HG03565 (cell line): ENCODE results near the gene ONECUT2.

ENCODE experiments used
- ATAC-seq: cut with Tn5 transposase; IDR thresholded peaks from one replicate; pipeline ENCODE4 v1.9.1; 2021; ENCODE audit warnings: mild to moderate bottlenecking, moderate library complexity; ENCODE audit not compliant: unreplicated experiment

Gene ONECUT2

DNA sequence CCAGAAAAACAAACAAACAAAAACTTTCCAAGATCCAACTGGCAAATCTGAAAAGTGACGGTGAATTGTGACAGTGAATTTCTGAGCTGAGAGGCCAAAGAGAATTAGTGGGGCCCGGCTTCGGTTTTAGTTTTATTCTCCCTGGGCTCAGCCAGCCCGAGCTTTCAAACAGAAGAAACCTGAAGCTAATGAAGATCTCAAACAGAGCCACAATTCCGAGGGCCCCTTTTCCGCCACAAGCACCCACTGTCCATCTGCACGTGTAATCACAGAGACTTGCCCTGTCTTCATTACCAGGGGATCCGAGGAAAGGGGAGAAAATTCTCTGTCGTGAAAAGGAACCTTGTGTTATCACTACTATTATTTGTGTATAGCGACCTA is 4.2 kb upstream of the ONECUT2 start:
- ATAC-seq = no peak

DNA sequence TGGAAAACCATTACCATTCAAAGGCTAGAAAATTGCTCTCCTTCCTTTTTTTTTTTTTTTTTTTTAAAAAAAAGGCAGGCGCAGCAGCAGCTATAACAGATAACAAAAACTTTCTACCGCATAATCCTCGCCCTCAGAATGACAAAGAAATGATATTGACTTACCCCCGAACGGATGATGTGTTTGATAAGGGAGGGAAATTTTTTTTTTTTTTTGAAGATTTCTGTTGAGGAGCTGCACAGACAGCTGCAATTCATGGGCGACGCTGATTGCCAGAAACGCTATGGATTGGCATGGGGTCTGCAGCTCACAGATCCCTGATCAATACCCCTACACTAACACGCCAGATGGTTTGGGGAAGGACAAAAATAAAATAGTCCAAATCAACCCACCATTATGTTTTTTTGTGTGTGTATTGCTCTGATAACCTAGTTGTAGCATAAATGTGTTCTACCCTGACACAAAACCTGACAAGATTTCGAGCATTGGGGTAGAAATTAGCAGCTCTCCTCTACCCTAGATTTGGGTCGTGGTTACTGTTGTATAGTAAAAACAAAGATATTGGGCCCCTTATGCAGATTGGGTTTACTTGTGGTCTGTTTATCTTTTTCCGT is 3.6 kb upstream of the ONECUT2 start:
- ATAC-seq = no peak

DNA sequence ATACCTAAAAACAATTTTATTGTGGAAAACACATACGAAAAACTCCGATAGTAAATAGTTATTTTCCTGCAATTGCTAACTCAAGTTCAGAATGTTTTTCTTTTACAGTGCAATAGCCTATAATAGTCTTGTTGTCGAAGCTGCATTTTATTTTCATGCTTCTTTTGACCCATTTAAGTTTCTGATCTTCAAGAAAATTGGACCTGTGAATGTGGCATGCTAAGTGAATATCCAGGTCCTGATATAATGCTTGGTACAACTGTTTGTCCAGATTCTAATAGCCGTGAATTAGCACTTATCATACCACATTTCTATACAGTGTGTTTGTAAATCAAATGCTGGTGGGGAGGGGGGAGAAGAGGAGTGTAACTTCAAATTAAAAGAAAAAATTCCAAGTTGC is 3.0 kb upstream of the ONECUT2 start:
- ATAC-seq = no peak

GRCh38 chr18:57432751-57433400 is 2.3 kb upstream of the ONECUT2 start:
- no peak for ATAC-seq

GRCh38 chr18:57433482-57433881 is 1.7 kb upstream of the ONECUT2 start:
- ATAC-seq = no peak

DNA sequence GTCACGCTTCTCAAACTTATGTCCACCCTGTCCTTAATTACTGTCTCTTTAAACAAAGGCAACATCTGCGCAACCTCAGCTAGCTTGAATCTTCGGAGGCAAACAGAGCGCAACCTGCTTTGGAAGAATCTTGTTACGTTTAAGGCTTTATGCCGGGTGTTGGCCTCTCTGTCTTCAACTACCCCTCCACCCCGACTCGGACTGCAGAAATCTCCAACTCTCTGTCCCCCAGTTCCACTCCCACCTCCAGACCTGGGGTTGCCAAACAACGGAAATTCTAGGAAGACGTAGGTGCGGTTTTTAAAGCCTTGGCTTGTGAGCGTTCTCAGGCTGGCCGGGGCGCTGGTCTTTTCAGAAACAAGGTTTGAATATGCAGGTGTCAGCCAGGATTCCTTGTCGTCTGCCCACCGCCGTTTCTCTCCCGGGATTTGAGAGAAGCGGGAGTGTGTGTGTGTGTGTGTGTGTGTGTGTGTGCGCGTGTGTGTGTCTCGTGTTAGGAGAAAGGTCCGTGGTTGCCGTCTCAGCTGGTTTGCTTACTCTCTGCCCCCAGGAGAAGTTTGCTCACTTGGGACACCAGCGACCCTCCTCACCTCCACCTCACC is 1.1 kb upstream of the ONECUT2 start:
- no peak for ATAC-seq

GRCh38 chr18:57435846-57436190 is 644 bp downstream of the ONECUT2 start:
- ATAC-seq = no peak

DNA sequence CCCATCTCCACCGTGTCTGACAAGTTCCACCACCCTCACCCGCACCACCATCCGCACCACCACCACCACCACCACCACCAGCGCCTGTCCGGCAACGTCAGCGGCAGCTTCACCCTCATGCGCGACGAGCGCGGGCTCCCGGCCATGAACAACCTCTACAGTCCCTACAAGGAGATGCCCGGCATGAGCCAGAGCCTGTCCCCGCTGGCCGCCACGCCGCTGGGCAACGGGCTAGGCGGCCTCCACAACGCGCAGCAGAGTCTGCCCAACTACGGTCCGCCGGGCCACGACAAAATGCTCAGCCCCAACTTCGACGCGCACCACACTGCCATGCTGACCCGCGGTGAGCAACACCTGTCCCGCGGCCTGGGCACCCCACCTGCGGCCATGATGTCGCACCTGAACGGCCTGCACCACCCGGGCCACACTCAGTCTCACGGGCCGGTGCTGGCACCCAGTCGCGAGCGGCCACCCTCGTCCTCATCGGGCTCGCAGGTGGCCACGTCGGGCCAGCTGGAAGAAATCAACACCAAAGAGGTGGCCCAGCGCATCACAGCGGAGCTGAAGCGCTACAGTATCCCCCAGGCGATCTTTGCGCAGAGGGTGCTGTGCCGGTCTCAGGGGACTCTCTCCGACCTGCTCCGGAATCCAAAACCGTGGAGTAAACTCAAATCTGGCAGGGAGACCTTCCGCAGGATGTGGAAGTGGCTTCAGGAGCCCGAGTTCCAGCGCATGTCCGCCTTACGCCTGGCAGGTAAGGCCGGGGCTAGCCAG is 1.2 kb downstream of the ONECUT2 start:
- ATAC-seq = no peak

GRCh38 chr18:57436965-57437333 is 1.8 kb downstream of the ONECUT2 start:
- ATAC-seq = no peak

GRCh38 chr18:57437402-57437765 is 2.2 kb downstream of the ONECUT2 start:
- no peak for ATAC-seq

DNA sequence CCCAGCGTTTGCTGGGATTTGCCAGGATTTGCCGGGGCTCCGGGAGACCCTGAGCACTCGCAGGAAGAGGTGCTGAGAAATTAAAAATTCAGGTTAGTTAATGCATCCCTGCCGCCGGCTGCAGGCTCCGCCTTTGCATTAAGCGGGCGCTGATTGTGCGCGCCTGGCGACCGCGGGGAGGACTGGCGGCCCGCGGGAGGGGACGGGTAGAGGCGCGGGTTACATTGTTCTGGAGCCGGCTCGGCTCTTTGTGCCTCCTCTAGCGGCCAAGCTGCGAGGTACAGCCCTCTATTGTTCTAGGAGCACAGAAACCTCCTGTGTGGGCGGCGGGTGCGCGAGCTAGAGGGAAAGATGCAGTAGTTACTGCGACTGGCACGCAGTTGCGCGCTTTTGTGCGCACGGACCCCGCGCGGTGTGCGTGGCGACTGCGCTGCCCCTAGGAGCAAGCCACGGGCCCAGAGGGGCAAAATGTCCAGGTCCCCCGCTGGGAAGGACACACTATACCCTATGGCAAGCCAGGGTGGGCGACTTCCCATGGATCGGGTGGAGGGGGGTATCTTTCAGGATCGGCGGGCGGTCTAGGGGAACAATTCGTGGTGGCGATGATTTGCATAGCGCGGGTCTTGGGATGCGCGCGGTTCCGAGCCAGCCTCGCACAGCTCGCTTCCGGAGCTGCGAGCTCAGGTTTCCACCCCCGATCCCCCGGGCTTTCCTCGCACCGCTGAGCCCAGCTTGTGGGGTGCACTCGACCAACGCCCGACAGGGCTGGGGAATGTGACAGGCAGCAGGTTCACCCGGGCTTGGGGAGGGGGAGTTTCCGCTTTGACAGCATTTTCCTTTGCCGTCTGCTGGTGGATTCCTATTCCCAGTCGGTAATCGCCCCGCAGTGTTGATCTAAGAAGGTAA is 2.8 kb downstream of the ONECUT2 start:
- peak; percentile 46 for ATAC-seq

DNA sequence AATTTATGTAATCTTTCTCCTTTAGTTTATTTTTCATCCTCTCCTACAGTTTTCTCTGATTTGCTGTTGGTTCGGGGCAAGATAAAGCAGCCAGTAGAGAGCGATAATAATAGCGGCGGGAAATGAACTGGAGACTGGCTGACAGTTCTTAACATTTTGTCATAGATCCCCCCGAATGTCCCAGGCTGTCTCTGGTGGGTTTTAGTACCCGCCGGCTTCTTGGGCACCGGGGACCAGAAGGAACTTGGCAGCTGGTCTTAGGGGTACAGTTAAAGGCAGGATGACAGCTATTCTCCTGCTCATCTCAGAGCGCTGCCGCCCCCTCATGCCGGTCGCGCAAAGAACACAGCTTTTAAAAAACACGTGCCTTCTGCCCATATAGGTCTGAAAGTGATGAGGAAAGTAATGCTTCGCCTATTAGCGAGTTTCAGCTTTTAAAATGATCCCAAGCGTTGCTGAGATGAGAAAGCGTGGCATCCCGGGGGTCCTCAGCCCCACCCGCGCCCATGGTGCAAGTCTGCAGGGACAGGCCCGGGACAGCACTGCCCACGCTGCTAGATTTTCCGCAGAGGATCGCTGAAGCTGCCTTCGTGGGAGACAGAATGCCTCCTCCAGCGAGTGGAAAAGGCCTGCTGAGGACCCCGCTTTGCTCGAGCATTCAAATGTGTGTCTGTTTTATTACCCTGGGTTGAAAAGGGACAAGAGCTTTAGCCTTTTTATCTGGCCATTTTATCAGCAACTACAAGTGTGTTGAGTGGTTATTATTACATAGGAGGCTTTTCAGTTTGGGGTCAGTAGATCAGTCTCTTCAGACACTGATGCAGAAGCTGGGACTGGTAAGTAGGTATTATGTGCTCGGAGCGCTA is 3.8 kb downstream of the ONECUT2 start:
- no peak for ATAC-seq

GRCh38 chr18:57439609-57439968 is 4.4 kb downstream of the ONECUT2 start:
- ATAC-seq = no peak

DNA sequence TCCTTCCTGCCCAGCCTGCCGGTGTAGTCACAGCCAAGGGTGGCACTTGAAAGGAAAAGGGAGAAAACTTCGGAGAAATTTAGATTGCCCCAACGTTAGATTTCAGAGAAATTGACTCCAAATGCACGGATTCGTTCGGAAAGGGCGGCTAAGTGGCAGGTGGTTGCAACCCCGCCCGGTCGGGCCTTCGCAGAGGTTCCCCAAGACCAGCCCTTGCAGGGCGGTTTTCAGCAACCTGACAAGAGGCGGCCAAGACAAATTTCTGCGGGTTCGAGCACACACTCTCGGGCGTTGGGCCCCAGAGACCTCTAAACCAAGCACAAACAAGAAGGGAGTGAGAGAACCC is 4.8 kb downstream of the ONECUT2 start:
- no peak for ATAC-seq

DNA sequence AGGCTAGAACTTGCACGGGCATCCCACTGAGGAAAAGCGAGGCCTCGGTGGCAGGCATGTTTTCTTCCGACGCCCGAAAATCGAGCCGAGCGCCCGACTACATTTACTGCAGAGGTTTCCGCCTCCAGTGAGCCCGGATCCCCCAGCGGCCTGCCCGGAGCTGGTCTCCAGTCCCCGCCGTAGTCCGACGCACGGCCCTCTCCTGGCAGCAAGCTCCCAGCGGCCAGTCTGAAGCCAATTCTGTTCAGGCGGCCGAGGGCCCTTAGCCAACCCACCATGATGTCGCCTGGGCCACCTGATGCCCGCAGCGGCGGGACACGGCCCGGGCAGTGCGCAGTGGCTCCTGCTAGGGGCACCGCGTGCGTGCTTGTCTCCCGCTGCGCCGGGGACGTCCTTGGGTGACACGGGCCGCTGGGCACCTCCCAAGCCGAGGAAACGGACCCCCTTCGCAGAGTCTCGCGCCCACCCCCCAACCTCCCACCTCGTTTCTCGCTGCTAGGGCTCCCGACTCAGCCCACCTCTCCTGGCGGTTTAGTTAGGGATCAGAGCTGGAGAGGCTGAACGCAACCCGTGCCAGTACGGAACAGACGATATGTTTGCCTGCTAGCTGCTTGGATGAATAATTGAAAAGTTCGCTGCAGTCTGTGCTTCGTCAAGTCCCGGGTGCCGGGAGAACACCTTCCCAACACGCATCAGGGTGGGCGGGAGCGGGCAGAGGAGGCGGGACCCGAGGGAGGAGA is 5.3 kb downstream of the ONECUT2 start:
- no peak for ATAC-seq

DNA sequence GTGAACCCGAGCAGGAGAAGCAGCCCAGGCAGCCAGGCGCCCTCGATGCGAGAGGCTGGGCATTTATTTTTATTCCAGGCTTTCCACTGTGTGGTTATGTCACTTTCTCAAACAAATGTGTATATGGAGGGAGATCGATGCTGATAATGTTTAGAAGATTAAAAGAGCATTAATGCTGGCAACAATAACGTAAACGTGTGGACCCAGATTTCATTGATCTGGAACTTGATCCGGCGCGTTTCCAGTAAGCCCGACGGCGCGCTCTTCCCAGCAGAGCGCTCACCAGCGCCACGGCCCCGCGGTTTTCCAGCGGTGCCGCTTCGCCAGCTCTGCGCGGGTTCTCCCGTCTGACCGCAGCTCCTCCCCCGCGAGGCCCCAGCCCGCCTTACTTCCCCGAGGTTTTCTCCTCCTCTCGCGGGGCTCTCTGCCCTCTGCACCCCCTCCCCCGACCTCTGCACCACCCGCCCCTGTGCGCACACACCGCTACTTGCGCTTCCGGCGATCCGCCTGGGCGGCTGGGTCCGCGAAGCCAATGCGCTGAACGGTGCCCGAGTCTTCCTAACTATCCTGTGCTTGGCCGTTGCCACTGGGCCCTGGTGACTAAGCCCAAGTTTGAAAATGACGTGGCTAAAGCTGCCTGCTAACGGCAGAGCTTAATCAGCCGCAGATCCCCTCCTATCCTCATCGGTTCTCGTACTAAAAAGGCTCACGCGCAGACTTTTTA is 6.1 kb downstream of the ONECUT2 start:
- ATAC-seq = peak; percentile 40

DNA sequence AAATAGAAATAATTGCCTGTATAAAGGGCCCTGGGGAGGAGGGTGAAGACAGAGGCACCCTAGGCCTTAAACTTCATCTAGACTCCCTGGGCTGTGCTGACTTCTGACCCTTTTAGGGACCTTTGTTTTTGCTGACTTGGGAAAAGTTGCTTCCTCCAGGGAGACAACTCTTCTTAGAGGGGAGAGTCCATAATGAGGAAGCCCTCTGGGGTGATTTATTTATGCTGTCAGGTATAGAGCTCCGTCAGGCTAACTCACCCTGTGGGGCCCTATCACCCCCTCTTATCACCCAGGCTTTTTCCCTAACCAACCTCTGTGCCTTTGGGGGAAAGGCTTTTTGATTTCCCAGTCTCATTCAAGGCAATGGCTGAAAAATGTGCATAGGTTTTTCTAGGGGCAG is 8.1 kb downstream of the ONECUT2 start:
- no peak for ATAC-seq

- ATAC-seq = no peak
These were observed 8.5 kb downstream of the ONECUT2 start for GRCh38 chr18:57443702-57444101.

GRCh38 chr18:57444301-57444759 is 9.2 kb downstream of the ONECUT2 start:
- ATAC-seq = no peak
